ENCODE data around the gene FBXL13.
"Not testable (repeated sequence)": the region's sequence is repeated elsewhere in the genome, so short reads cannot be mapped to it uniquely, and the experiment has no call there.

The FBXL13 gene

GRCh38 chr7:102843850-102844249 is 230.7 kb downstream of the FBXL13 start:
- ChIA-PET POLR2A (ENCODE audit: low non-redundant PET) (no interaction called here), CTCF (interaction anchor here (0.9 kb wide), 1 partner anchor 11 kb away, joined by 4 read pairs; no protein-coding TSS in a partner anchor)
- no peak for TF ChIP-seq CTCF (conservative IDR thresholded peaks at IDR 0.05; ENCODE audit: low read depth)
- no peak overlapping the region for H3K27ac ChIP-seq
- DNase-seq (ENCODE audit: low spot score): no peak

- CTCF ChIA-PET: no interaction called here
- H3K27ac ChIP-seq: no peak overlapping the region
- POLR2A ChIA-PET (ENCODE audit: low non-redundant PET): no interaction called here
- no peak for TF ChIP-seq CTCF (conservative IDR thresholded peaks at IDR 0.05; ENCODE audit: low read depth)
- no peak for DNase-seq (ENCODE audit: low spot score)
These were observed 232.3 kb downstream of the FBXL13 start for GRCh38 chr7:102842284-102842683.

GRCh38 chr7:102841290-102841689 is 233.3 kb downstream of the FBXL13 start:
- DNase-seq (ENCODE audit: low spot score): no peak
- ChIA-PET POLR2A (ENCODE audit: low non-redundant PET) (no interaction called here), CTCF (no interaction called here)
- H3K27ac ChIP-seq: no peak overlapping the region
- no peak for TF ChIP-seq CTCF (conservative IDR thresholded peaks at IDR 0.05; ENCODE audit: low read depth)

GRCh38 chr7:102840404-102840803 is 234.2 kb downstream of the FBXL13 start:
- POLR2A ChIA-PET (ENCODE audit: low non-redundant PET): no interaction called here
- TF ChIP-seq CTCF (conservative IDR thresholded peaks at IDR 0.05; ENCODE audit: low read depth): no peak
- no peak for DNase-seq (ENCODE audit: low spot score)
- H3K27ac ChIP-seq: no peak overlapping the region
- CTCF ChIA-PET: interaction anchor here (0.7 kb wide), 1 partner anchor 10 kb away, joined by 3 read pairs; no protein-coding TSS in a partner anchor

- POLR2A ChIA-PET (ENCODE audit: low non-redundant PET); H3K27ac ChIP-seq; DNase-seq (ENCODE audit: low spot score): not testable (repeated sequence)
- CTCF ChIA-PET: interaction anchor here (0.9 kb wide), 1 partner anchor 14 kb away, joined by 5 read pairs; no protein-coding TSS in a partner anchor
These were observed 236.0 kb downstream of the FBXL13 start for GRCh38 chr7:102838572-102839101.

- DNase-seq (ENCODE audit: low spot score): no peak
- H3K27ac ChIP-seq: no peak overlapping the region
- CTCF ChIA-PET: interaction anchor here (0.9 to 1.1 kb wide), 2 partner anchors 15 to 78 kb away, joined by 5 read pairs; no protein-coding TSS in a partner anchor
- TF ChIP-seq CTCF (conservative IDR thresholded peaks at IDR 0.05; ENCODE audit: low read depth): no peak
- POLR2A ChIA-PET (ENCODE audit: low non-redundant PET): no interaction called here
These were observed 236.8 kb downstream of the FBXL13 start for GRCh38 chr7:102837802-102838201.

DNA sequence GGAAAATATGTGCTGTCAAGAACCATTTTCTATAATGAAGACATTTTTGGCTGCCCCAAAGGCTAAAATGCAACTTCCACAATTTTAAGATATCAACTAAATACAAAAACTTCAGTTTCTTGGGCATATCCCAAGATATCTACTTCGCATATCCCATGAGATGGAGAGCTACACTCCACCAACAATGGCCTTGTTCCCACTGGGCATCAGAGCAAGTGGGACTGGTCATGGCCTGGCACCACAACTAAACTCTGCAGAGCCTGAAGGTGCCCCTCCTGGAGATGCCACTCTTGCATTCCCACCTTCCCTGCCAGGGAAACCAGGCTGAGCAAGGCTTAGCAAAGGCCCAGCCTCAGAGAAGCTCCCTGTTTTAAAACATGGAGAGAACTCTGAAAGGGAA is 237.6 kb downstream of the FBXL13 start:
- ChIA-PET CTCF (interaction anchor here (0.5 kb wide), 1 partner anchor 79 kb away, joined by 4 read pairs; no protein-coding TSS in a partner anchor), POLR2A (ENCODE audit: low non-redundant PET) (no interaction called here)
- no peak for DNase-seq (ENCODE audit: low spot score)
- no peak for TF ChIP-seq CTCF (conservative IDR thresholded peaks at IDR 0.05; ENCODE audit: low read depth)
- peak overlapping the region; percentile 54 for H3K27ac ChIP-seq

Measured in RWPE1 (cell line).